ENCODE results near the gene ZNF419.

- TF ChIP-seq CTCF (IDR thresholded peaks at IDR 0.05 in 4 of 5, conservative IDR thresholded peaks at IDR 0.05 in 1 of 5) (no peak), POLR2A (IDR thresholded peaks at IDR 0.05) (no peak)
These were observed 48.6 kb upstream of the ZNF419 start for GRCh38 chr19:57438925-57439324.

Data from gastrocnemius medialis (tissue), 4 donors.